ENCODE measurements around the gene ACOX3.
"Not testable (repeated sequence)": the region's sequence is repeated elsewhere in the genome, so short reads cannot be mapped to it uniquely, and the experiment has no call there.

ACOX3 gene

GRCh38 chr4:8403976-8404375 is 36.5 kb downstream of the ACOX3 start:
- DNase-seq = no peak

DNA sequence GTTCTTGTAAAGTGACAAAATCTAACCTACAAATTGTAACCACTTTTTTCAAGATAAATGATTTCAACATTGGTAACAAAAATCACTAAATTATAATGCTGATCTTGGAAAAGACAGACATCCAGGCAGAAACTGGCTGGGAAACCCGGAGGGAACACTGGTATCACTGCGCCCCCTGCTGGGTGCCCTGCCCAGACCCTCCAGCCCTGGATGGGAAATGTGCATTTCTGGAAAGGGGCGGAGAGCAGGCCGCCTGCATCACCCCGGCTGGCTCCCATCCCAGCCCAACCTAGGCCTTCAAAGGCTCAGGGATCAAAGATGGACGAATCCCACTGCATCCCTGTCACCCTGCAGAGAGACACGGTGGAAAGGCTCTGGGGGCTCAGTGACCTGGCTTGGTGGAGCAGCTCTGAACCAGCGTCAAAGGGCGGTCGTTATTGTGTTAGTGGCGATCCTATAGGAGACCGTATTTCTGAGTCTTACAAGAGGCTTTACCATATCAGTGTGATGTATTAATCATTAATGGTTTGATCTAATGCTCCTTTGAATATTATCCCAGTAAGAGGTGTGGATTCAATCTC is 37.3 kb downstream of the ACOX3 start:
- DNase-seq = peak; percentile 0

GRCh38 chr4:8402640-8403039 is 37.9 kb downstream of the ACOX3 start:
- DNase-seq = no peak

- no peak for DNase-seq
Measured at GRCh38 chr4:8402181-8402597, 38.3 kb downstream of the ACOX3 start.

GRCh38 chr4:8401665-8402064 is 38.9 kb downstream of the ACOX3 start:
- DNase-seq = no peak

GRCh38 chr4:8400632-8401325 is 39.7 kb downstream of the ACOX3 start:
- no peak for DNase-seq

GRCh38 chr4:8399298-8399697 is 41.2 kb downstream of the ACOX3 start:
- no peak for DNase-seq

- DNase-seq = no peak
Measured at GRCh38 chr4:8398347-8398746, 42.2 kb downstream of the ACOX3 start.

DNA sequence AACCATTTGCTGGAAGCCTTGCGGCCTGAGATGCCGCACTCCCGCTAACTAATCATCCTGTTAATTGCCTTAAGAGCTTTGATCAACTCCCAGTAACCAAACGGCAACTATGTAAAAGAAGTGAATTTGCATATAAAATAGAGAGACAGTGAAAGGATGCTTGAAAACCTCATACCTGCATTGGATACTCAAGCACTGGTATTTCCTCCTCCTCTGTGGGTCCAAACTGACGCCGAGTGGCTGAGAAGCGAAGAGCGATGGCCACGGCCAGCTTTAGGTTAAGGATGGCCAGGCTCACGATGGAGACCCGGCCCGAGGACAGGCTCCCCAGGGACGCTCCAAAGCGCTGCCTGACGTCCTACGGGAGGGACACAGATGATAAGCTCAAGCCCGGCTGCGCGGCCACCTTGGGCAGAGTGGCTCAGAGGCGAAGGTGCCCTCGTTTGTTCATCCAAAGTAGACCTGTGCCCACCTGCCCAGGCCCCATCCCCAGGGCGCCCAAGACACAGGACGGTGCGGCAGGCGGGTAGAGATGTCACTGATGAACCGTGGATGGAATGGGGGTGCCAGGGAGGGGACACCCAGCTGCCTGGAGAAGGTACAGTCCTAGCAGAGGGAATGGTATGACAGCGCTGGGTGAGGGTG is 43.6 kb downstream of the ACOX3 start:
- no peak for DNase-seq

DNA sequence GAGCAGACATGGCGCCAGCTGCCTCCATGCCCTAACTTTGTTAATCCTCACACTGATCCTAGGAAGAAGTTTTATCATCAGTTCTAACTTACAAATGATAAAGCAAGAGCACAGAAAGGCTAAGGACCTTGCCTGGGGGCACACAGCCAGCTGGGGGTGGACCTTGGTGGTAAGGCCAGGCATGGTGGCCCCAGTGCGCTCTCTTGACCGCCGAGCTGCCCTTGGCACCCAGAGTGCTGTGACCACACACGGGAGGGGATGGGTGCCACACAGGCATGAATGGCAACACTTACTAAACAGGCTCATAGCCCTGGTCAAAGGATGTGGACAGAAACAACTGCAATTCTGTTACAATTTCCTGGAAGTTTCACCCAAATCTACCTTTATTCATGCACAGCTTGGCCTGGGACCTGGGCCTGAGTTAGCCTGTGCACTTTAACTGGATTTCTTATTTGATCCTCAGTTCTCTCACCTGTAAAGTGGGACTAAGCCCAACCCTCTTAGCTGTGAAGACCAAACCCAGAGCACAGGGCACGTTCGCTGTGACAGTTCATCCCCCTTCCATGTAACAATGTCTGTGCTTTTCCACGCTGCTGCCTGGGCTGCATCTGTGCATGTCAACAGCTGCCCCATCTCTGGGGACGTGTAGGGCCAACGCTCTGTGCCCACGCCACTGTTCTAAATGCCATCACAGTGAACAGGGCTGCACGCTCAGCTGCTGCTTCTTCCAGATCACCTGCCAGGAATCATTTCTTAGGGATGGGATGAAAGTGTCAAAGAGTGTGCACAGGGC is 44.8 kb downstream of the ACOX3 start:
- DNase-seq = no peak

DNA sequence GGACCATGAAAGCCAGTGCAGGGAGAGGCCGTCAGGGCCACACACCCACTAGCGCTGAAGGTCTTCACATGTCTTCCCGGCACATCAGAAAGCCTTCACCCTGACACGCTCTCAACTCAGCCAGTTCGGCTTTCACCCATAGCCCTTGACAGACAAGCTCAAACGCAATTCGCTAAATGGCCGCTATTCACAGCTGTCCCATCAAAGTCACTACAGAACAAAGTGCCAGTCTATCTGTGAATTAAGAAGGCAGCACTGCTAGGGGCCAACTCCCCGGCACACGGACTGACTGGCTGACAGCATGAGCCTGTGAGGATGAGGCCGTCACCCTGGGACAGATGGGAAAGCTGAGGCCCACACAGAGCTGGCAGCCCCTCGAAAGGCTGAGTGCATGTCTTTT is 45.7 kb downstream of the ACOX3 start:
- DNase-seq = no peak

DNA sequence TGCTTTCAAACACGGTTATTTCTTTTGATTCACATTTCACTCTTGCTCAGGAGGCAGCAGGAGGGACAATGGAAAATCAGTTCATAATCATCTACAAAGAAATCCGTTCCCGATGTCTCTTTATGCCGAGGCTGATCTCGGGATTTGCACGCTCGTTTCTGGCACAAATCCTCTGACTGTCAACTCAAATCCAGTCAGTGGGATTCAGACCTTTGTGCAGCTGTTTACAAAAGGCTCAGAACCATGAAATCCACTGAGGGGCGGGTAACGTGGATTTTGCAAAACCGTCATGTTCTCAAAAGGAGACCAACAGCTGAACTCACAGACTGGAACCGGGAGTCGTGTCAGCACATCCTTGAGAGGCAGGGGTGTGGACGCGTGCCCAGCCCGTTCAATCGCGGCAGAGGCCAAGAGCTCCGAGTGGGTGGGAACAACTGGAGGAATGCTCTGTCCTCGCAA is 46.4 kb downstream of the ACOX3 start:
- no peak for DNase-seq

- no peak for DNase-seq
Measured at GRCh38 chr4:8393593-8394038, 46.9 kb downstream of the ACOX3 start.

- DNase-seq = no peak
Measured at GRCh38 chr4:8392591-8393190, 47.8 kb downstream of the ACOX3 start.

- DNase-seq = no peak
Measured at GRCh38 chr4:8391972-8392371, 48.6 kb downstream of the ACOX3 start.

- no peak for DNase-seq
Measured at GRCh38 chr4:8391071-8391470, 49.5 kb downstream of the ACOX3 start.

DNA sequence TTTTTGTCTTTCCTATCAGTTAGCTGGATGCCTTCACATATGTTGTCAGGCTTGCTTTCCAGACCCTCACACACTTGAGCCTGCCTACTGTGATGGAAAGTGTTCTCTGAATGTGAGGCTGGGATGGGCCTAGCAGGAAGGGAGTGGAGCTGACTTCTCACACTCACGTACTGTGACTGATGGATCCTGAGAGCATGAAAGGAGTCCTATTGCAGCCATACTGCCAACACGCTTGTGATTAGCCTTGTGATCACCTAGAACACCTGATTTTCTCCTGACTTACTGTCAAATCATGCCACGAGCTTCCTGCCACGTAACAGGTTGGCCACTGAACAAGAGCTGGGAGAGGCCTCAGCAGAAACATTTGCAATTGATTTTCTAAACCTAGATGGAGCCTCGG is 49.9 kb downstream of the ACOX3 start:
- no peak for DNase-seq

- DNase-seq = no peak
Measured at GRCh38 chr4:8388528-8388870, 52.0 kb downstream of the ACOX3 start.

- no peak for DNase-seq
Measured at GRCh38 chr4:8387615-8388527, 52.7 kb downstream of the ACOX3 start.

DNA sequence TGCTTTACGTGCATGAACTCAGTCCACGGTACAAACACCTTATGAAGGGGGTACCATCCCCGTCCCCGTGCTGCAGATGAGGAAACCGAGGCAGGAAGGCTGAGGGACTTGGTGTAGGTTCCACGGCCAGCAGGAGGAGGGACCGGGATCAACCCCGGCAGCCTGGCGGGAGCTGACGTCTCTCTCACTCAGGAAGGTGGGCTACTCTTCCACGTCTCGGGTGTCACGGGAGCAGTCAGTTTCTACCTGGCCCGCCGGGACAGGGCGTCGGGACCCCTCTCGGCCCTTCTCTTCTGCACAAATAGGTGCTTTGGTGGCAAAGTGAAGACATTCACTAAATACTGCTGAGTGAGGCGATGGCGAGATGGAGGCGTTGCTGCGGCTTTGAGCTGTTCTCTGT is 53.3 kb downstream of the ACOX3 start:
- no peak for DNase-seq

DNA sequence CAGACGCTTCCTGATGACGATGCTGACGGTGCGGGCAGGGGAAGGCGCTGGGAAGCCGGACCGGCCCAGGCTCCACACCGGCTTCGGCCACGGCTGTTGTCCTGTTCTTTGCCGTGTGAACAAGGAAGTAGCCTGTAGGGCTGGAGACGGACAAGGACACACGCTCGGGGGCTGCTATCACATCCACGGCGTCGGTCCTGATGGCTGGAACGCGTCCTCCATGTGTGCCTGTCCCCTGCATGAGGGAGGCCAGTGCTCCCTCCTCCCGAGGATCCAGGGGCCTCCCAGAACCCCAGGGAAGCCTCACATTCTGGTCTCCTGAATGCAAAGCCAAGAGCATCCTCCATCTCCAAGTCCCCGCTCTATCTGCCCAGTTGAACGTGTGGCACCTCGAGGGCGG is 53.8 kb downstream of the ACOX3 start:
- DNase-seq = no peak

DNA sequence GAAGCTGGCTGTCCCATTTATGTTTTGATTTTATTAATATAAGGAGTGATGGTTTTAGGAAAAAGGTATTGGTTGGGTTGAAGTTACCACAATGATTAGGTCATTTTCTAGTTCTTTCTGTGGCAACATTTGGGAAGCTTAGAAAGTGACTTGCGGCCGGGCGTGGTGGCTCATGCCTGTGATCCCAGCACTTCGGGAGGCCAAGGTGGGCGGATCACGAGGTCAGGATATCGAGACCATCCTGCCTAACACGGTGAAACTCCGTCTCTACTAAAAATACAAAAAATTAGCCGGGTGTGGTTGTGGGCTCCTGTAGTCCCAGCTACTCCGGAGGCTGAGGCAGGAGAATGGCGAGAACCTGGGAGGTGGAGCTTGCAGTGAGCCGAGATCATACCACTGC is 54.4 kb downstream of the ACOX3 start:
- DNase-seq = not testable (repeated sequence)

All from NCI-H524 treated with DMSO at 0.1 percent for 48 hours (cell line).